Karpas-422 (cell line): ENCODE measurements around the gene ODAD3. TPM values are rescaled to one million over a fixed set of nuclear protein-coding genes. Genes with fewer than 3 reads are reported as not detected.
A peak's percentile ranks its signal among the peaks of the same experiment; 100 is the strongest.

Experiments
- DNase-seq: peaks from one replicate; pipeline ENCODE4 v3.0.0-alpha.2; 2015
- H2AFZ ChIP-seq: fragments of 200-600 bp; sonication (generic); 2 replicates; pipeline ENCODE4 v1.6.1; 2014; ENCODE audit warnings: antibody characterized with exemption, low read length, mixed read lengths
- H3K27ac ChIP-seq: fragments of 200-600 bp; sonication (generic); 2 replicates; pipeline ENCODE4 v1.5.1; 2014; ENCODE audit warnings: mild to moderate bottlenecking, low read length, moderate library complexity
- H3K27me3 ChIP-seq: fragments of 200-600 bp; sonication (generic); 2 replicates; pipeline ENCODE4 v1.6.1; 2014; ENCODE audit warnings: low read length, mixed read lengths
- H3K36me3 ChIP-seq: fragments of 200-600 bp; sonication (generic); 2 replicates; pipeline ENCODE4 v1.6.1; 2014; ENCODE audit warnings: low read length, mixed read lengths; ENCODE audit not compliant: insufficient read depth
- H3K4me1 ChIP-seq: fragments of 200-600 bp; sonication (generic); 2 replicates; pipeline ENCODE4 v1.6.1; 2014; ENCODE audit warnings: mild to moderate bottlenecking, low read length, mixed read lengths
- H3K4me2 ChIP-seq: fragments of 200-600 bp; sonication (generic); 2 replicates; pipeline ENCODE4 v1.6.1; 2014; ENCODE audit warnings: low read length, low read depth, mild to moderate bottlenecking; ENCODE audit not compliant: poor library complexity, severe bottlenecking
- H3K4me3 ChIP-seq: fragments of 200-600 bp; sonication (generic); 2 replicates; pipeline ENCODE4 v1.5.1; 2014; ENCODE audit warnings: mild to moderate bottlenecking, antibody characterized with exemption, low read length, mixed read lengths
- H3K79me2 ChIP-seq: fragments of 200-600 bp; sonication (generic); 2 replicates; pipeline ENCODE4 v1.6.1; 2014; ENCODE audit warnings: mild to moderate bottlenecking, low read length, mixed read lengths
- H3K9ac ChIP-seq: fragments of 200-600 bp; sonication (generic); 2 replicates; pipeline ENCODE4 v1.6.0; 2014; ENCODE audit warnings: low read length
- H3K9me2 ChIP-seq: fragments of 200-600 bp; sonication (generic), shearing (Covaris generic); replicated peaks from 2 replicates; pipeline ENCODE4 v1.6.0; 2014; ENCODE audit warnings: mild to moderate bottlenecking, low read length, moderate library complexity; ENCODE audit not compliant: insufficient read depth
- H3K9me3 ChIP-seq: fragments of 300-700, 200-600 bp; sonication (generic); 2 replicates; pipeline ENCODE4 v1.6.1; 2014; ENCODE audit warnings: low read length, mixed read lengths
- H4K20me1 ChIP-seq: fragments of 200-600 bp; sonication (generic); 2 replicates; pipeline ENCODE4 v1.6.1; 2014; ENCODE audit warnings: mild to moderate bottlenecking, antibody characterized with exemption, low read length, low read depth; ENCODE audit not compliant: insufficient read depth
- total RNA-seq: library from RNA; depleted of rRNA; stranded (reverse); fragments of >200 nt; shearing (Covaris generic); gene quantifications from 2 replicates; pipeline ENCODE4 v1.2.3, GENCODE V29; 2014; ENCODE audit warnings: low replicate concordance

ODAD3 gene
- total RNA-seq, 1 experiment from 2014 or later, result not detected

DNA sequence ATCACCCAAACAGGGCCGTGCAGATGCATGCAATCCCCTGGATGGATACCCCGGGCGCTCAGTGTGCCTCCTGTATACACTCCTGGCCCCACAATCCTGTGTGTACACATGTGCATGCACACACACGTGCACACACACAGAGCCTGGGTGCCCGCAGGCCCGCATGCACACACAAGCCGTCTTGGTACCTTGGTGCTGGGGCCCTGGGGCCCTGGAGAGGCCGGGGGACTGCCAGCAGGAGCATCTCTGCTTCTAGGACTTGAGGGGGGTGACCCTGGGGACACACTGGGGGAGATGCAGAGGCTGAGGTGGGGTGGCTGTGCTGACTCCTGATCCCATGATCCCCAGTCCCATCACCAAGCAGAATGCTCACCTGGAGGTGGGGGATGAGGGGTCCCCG is 35.3 kb downstream of the ODAD3 start:
- no peak overlapping the region for H3K4me2 ChIP-seq

DNA sequence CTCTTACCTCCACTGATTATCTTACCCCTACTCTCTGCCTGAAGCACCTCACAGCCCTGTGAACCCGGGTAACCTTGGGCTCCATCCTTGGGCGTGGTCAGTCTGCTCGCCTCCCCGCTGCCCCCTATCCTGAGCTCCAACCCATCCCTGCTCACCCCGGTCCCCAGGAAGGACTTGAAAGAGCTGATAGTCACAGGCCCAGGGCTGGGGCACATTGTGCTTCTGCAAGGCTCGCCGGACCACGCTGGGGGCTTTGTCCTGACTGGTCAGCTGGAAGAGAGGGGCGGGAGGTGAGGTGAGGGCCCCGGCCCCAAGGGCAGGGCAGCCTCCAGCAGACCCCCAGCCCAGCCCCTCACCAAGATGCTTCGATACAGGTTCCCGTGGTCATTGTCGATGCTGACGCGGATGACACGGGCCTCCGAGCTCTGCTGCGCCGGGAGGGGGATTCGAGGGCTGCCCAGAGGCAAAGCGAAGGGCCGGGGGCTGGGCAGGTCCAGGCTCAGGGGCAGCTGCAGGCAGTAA is 37.8 kb downstream of the ODAD3 start:
- Histone ChIP-seq H3K79me2 (no peaks in the 10 kb centered on the region), H3K27me3 (no peaks in the 10 kb centered on the region), H3K4me1 (no peaks in the 10 kb centered on the region), H2AFZ (no peak overlapping the region), H3K27ac (no peak overlapping the region), H4K20me1 (no peaks in the 10 kb centered on the region), H3K9me2 (no peaks in the 10 kb centered on the region), H3K4me3 (no peak overlapping the region), H3K9ac (no peak overlapping the region), H3K9me3 (no peaks in the 10 kb centered on the region), H3K36me3 (no peaks in the 10 kb centered on the region), H3K4me2 (no peak overlapping the region)
- DNase-seq, result no peak

More for the DNA sequence above, 35.3 kb downstream of the ODAD3 start:
- Histone ChIP-seq H3K36me3 (no peaks in the 10 kb centered on the region), H3K27me3 (no peaks in the 10 kb centered on the region), H3K9me3 (no peaks in the 10 kb centered on the region), H3K9me2 (no peaks in the 10 kb centered on the region), H2AFZ (no peak overlapping the region), H3K79me2 (no peaks in the 10 kb centered on the region), H3K9ac (no peak overlapping the region), H3K27ac (no peak overlapping the region), H3K4me3 (no peak overlapping the region), H4K20me1 (no peaks in the 10 kb centered on the region), H3K4me1 (no peaks in the 10 kb centered on the region)
- DNase-seq, result no peak

DNA sequence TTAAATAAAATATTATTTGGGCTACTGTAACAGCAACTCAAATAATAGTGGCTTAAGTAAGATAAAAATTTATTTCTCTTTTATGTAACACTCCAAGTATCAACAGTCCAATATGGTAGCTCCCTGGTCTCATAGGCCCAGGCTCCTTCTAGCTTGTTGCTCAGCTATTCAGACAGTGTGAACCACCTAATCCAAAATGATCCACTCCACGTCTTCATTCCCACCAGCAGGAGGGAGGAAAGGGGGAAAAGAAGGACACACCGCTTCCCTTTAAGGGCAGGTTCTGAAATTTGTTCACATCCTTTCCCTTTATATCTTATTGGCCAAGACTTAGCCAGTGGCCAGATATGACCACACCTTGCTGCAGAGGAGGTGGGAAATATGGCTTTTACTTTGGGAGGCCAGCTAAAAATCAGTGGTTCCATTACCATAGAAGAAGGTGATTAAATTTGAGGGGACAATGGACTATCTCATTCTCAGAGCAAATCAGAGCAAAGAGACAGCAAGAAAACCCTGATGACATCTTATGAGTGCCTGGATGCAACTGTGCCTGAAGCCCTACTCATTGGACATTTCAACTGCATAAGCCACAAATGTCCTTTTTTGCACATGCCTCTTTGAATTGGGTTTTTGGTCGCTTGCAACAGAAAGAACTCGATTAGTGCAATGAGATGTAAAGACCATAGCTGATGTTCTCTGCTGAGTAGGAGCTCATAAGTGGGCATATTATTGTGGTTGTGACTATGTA is 43.8 kb downstream of the ODAD3 start:
- Histone ChIP-seq H4K20me1 (no peaks in the 10 kb centered on the region), H3K9ac (no peak overlapping the region), H3K36me3 (no peaks in the 10 kb centered on the region), H3K4me3 (no peak overlapping the region), H3K9me3 (no peaks in the 10 kb centered on the region), H3K79me2 (no peaks in the 10 kb centered on the region), H3K9me2 (no peaks in the 10 kb centered on the region), H3K27me3 (no peaks in the 10 kb centered on the region), H3K4me1 (no peaks in the 10 kb centered on the region), H3K27ac (no peak overlapping the region), H2AFZ (no peak overlapping the region), H3K4me2 (no peak overlapping the region)
- DNase-seq, result no peak

DNA sequence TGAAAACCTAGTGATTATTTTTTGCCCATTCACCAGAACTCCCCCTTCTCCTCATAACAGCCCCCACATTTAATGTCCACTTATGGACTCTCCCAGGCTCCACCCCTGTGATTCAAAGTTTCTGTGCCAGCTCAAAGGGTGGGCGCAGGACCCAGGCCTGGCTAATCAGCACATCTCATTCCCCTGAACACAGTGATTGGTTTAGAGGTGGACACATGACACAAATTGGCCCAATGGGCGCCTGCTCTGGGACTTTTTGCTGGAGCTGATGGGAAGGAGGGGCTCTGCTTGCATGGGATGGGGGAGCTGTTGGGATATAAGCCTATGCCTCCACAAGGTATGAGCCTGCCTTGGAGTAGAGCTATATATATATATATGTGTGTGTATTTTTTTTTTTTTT is 44.6 kb downstream of the ODAD3 start:
- Histone ChIP-seq H3K4me2 (no peak overlapping the region), H3K27ac (no peak overlapping the region), H4K20me1 (no peaks in the 10 kb centered on the region), H3K4me3 (no peak overlapping the region), H3K36me3 (no peaks in the 10 kb centered on the region), H3K27me3 (no peaks in the 10 kb centered on the region), H3K4me1 (no peaks in the 10 kb centered on the region), H3K9ac (no peak overlapping the region), H3K9me2 (no peaks in the 10 kb centered on the region), H3K9me3 (no peaks in the 10 kb centered on the region), H2AFZ (no peak overlapping the region), H3K79me2 (no peaks in the 10 kb centered on the region)
- no peak for DNase-seq

DNA sequence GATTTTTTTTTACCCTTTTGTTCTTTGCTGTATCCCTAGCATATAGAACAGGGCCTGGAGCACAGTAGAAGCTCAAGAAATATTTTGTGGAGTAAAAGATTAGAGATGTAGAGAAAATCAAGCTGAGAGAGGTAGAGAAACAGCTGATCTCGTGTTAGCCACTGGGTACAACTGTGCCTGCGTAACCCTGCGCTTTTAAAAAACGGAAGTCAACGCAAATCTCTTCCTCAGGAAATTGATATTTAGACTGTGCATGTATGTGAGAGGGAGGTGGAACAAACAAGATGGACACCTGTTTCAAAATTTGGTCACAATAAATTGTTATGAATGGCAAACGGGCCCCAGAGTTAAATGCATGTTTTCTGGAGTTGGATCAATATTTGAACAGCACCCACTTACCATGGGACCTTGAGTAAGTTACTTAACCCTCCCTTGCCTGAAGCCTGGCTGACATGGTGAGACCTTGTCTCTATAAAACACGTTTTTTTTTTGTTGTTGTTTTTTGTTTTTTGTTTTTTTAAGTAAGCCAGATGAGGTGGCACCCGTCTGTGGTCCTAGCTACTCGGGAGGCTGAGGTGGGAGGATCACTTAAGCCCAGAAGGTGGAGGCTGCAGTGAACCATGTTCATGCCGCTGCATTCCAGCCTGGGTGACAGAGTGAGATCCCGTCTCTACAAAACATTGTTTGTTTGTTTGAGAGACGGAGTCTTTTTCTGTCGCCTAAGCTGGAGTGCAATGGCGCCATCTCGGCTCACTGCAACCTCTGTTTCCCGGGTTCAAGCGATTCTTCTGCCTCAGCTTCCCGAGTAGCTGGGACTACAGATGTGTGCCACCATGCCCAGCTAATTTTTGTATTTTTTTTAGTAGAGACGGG is 47.5 kb downstream of the ODAD3 start:
- Histone ChIP-seq H3K9me3 (no peaks in the 10 kb centered on the region), H3K4me2 (no peak overlapping the region), H3K36me3 (no peaks in the 10 kb centered on the region), H4K20me1 (no peaks in the 10 kb centered on the region), H2AFZ (no peak overlapping the region), H3K27ac (no peak overlapping the region), H3K4me3 (no peak overlapping the region), H3K9ac (no peak overlapping the region), H3K4me1 (peaks cover 9% of the 10 kb centered on the region), H3K79me2 (no peaks in the 10 kb centered on the region), H3K9me2 (no peaks in the 10 kb centered on the region), H3K27me3 (no peaks in the 10 kb centered on the region)
- DNase-seq, result no peak

DNA sequence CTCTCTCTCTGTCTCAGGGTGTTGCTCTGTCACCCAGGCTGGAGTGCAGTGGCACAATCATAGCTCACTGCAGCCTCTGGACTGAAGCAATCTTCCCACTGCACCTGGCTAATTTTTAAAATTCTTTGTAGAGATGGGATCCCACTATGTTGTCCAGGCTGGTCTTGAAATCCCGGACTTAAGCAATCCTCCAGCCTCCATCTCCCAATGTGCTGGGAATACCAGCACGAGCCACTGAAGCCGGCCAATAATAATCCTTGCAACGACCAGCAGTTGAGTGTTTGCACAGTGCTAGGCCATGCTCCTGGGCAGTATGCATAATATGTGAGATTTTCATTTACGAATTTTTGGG is 50.2 kb downstream of the ODAD3 start:
- no peaks in the 10 kb centered on the region for H3K9me2 ChIP-seq
- peaks cover 23% of the 10 kb centered on the region for H3K4me1 ChIP-seq
- H3K9me3 ChIP-seq, result no peaks in the 10 kb centered on the region
- no peaks in the 10 kb centered on the region for H4K20me1 ChIP-seq
- H3K4me3 ChIP-seq, result no peak overlapping the region
- H3K4me2 ChIP-seq, result no peak overlapping the region
- no peak overlapping the region for H2AFZ ChIP-seq
- DNase-seq, result no peak
- no peak overlapping the region for H3K27ac ChIP-seq
- H3K79me2 ChIP-seq, result peaks cover 9% of the 10 kb centered on the region
- H3K27me3 ChIP-seq, result no peaks in the 10 kb centered on the region
- no peaks in the 10 kb centered on the region for H3K36me3 ChIP-seq
- H3K9ac ChIP-seq, result no peak overlapping the region

DNA sequence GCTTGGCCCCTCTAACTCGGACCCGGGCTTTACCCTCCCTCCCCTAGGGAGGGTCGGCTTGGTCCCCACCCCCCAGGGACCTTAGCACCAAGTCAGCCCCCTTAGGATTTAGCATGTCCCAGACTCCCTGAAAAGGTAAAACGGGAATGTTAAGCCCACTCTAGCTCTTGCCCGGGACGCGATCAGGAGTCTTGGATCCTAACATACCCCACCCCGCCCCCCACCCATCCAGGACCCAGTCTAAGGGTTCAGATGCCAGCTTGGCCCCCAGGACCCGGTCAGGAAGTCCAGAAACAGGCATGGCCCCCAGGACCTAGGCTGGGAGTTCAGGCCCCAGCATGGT is 51.2 kb downstream of the ODAD3 start:
- H3K27me3 ChIP-seq, result no peaks in the 10 kb centered on the region
- no peak overlapping the region for H2AFZ ChIP-seq
- H3K9me3 ChIP-seq, result no peaks in the 10 kb centered on the region
- H3K9ac ChIP-seq, result no peak overlapping the region
- H3K36me3 ChIP-seq, result no peaks in the 10 kb centered on the region
- peaks cover 32% of the 10 kb centered on the region for H3K4me1 ChIP-seq
- DNase-seq, result no peak
- peak overlapping the region; percentile 13 for H3K4me2 ChIP-seq
- H3K79me2 ChIP-seq, result peaks cover 17% of the 10 kb centered on the region
- H3K9me2 ChIP-seq, result no peaks in the 10 kb centered on the region
- H3K27ac ChIP-seq, result no peak overlapping the region
- no peaks in the 10 kb centered on the region for H4K20me1 ChIP-seq
- no peak overlapping the region for H3K4me3 ChIP-seq

DNA sequence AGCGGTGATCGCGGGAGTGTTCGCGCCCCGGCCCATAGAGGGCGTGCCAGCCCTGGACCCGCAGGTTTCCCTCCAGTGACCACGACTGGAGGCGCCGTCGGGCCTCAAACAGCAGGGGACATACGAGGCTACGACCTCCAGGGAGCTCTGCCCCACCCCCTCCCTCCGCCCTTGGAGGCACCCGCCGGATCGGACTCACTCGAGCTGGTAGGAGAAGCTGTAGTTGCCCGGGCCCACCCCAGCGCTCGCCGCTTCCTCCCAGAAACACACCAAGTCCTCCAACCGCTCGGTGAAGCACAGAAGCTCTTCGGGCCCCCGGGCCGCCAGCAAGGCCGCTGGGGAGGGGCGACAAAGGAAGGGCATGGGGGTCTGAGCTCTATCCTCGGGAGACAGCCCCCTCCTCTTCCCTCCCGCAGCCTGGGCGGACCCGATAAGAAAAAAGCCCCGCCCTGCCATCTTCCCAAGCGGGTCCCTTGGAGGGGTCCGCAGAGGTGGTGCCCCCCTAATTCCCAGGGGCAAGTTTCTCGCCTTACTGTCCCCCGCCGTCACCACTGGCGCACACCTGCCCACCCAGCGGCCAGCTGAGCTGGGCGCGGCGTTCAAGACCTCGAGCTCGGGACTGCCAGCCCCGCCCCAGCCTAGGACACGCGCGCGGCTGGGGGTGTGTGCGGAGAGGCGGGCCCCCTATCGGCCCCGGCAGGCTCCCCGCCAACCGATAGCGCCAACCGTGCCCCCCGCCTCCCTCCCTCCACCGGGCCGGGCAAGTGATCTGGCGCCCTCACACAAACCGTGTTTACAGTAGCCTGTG is 51.8 kb downstream of the ODAD3 start:
- H4K20me1 ChIP-seq, result no peaks in the 10 kb centered on the region
- no peak overlapping the region for H3K27ac ChIP-seq
- H2AFZ ChIP-seq, result no peak overlapping the region
- H3K4me2 ChIP-seq, result peak overlapping the region; percentile 13
- no peaks in the 10 kb centered on the region for H3K27me3 ChIP-seq
- no peaks in the 10 kb centered on the region for H3K9me3 ChIP-seq
- H3K9me2 ChIP-seq, result no peaks in the 10 kb centered on the region
- peaks cover 23% of the 10 kb centered on the region for H3K79me2 ChIP-seq
- peak overlapping the region; percentile 89; the same call in 1 of the 2 replicates for H3K4me3 ChIP-seq
- DNase-seq, result peak; percentile 58
- no peak overlapping the region for H3K9ac ChIP-seq
- H3K36me3 ChIP-seq, result 0 out of 2 replicates have a peak, but pooled peaks cover under 1% of the 10 kb centered on the region
- H3K4me1 ChIP-seq, result peaks cover 38% of the 10 kb centered on the region
